IPS-18c (cell line): Measurements from ENCODE around the gene MOXD1.
"Not testable (repeated sequence)": the region's sequence is repeated elsewhere in the genome, so short reads cannot be mapped to it uniquely, and the experiment has no call there.

Source experiments
- H3K4me3 ChIP-seq: 2 replicates; pipeline ENCODE4 v1.7.0; 2013; ENCODE audit warnings: low read depth, mild to moderate bottlenecking, low read length, moderate library complexity; ENCODE audit not compliant: insufficient read depth
- H3K9me3 ChIP-seq: one replicate; pipeline ENCODE4 v1.6.1; 2013; ENCODE audit warnings: mild to moderate bottlenecking, low read length, moderate library complexity; ENCODE audit not compliant: control insufficient read depth, insufficient read depth

MOXD1 gene

DNA sequence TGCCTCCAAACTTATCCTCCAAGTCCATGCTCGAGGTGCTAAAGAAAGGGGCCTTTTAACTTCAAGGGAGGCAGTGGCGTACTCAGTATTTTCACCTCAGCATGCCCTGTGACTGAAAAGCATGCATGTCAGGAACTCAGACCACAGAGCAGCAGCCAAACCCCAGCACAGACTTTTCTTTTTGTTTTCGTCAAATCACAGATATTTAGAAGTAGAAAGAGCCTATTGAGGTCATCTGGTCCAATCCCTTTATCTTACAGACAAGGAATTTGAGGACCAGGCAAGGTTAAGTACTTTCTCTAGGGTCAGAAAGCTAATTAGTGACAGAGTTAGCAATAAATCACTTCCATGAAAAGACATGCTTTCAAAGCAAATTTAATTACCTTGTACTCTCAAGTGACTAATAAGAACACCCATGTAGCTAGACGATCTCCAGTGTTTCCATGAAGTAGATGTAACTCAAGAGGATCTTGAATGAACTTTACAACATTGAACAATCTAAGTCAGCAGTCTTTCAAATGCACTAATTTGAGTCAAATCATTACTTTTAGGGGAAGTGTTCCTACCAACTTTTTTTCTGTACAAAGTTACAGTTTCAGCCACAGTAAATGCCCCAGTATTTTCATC lies 35.9 kb downstream of the MOXD1 start:
- Histone ChIP-seq H3K4me3 (no peak overlapping the region), H3K9me3 (no peaks in the 10 kb centered on the region)

DNA sequence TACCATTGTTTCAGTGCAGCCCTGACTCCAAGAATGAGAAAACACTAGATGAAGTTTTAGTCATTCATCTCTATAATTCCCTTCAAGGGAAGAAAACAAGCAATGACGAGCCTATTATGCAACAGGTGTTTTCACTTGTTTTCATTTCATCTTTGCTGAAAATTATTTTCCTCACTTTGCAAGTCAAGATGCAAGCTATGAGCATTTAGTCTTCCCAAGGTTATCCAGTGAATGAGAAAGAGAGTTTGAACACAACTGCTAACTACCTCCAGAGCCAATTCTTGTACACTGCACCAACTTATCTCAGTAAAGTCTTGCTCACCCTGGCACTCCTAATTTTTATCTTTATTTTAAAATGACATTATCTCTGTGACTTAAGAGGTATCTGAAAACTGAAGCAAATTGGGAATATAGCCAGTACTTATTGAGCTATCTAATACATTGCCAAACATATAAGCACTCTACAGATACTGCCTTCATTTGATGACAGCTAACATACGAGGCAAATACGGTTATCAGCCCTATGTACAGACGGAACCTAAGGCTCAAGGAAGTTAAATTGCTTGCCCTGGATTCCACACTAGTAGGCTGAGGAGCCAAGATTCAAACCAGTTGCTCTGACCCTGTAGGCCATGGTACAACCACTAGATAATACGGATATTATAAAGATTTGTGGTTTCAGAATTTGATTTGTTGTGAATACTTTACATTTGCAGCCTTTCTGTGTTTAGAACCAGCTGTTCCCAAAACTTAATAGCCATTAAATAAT lies 36.8 kb downstream of the MOXD1 start:
- no peaks in the 10 kb centered on the region for H3K9me3 ChIP-seq
- H3K4me3 ChIP-seq: no peak overlapping the region

DNA sequence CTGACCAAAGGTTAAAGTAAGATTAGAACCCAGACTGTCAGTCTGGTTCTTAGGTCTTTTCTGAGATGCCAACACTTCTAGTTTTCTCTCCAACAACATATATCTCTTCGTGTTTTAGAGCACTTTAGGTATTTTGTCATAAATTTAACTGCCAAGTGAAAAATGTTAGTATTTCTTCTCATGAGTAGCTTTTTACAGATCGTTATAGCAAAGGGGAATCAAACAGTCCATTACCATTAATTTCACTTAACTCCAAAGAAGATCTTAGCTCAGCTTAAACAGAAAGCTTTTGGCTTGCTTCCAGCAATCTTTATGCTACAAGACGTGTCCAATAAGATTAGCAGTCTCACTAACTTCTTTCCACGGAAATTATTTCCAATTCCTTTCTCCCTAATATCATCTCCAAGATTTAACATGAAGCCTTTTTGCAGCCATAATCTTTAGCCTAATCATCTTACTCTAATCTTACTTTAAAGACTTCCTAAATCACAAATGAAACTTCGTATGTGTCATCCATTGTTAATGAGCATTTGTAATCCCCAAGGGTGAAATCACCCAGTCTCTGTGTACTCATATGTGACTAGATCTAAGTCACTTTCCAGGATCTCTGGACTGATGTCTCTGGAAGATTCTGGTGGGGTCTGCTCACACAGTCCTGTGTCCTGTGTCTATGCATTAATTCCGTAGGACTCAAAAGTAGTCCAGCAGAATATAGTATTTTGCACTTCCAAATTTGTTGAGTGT lies 38.7 kb downstream of the MOXD1 start:
- no peaks in the 10 kb centered on the region for H3K9me3 ChIP-seq
- no peak overlapping the region for H3K4me3 ChIP-seq

DNA sequence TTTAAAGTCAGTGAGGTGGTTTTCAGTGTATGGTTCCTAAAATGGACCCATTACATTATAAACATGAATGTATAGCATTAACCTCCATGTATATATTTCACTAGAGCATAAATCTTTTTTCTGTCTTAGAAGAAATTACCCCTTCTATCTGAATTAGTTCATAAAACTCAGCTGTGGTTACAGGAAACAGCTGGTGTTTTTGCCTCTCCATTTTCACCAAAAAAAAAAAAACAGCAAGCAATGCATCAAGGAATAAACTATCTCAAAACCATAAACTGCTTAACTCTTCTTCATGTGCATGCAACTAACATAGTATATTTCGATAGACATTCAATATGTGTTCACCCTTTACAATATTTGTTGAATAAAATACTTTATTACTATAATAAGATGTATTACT lies 40.2 kb downstream of the MOXD1 start:
- H3K4me3 ChIP-seq: no peak overlapping the region
- no peaks in the 10 kb centered on the region for H3K9me3 ChIP-seq

DNA sequence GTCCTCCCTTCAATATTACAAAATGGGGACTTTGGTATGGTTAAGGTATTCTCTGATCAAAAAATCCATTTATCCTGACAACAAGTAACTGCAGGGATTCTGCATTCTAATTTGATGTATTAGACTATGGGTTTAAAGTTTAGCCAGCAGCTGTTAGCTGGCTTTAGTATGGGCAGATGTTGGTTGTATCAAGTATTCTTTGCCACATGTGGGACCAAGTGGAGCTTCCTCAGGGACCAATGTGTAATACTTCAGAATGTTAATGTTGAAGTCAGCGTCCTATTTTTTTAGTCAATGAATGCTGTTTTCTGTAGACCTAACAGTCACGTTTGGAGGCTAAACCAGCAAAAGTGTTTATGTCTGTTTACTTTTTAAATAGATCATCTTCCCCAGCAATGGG lies 41.4 kb downstream of the MOXD1 start:
- H3K9me3 ChIP-seq: peaks cover under 1% of the 10 kb centered on the region
- no peak overlapping the region for H3K4me3 ChIP-seq

DNA sequence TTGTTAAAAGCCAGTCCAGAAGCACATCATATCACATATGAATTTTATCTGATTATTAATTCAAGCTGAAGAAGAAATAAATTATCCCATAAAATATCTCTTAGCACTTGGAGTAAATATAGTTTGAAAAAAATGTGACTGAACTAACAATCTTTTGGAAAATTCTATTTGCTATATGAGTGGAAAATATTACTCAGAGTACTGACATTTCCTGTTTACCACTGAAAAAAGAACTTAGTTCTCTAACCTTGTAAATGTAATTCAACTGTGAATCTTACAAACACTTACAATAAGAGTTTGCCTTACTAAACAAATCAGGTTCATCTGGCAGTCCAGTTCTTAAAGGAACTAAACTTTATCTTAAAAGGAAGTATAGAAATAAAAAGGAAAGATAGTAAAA lies 44.2 kb downstream of the MOXD1 start:
- Histone ChIP-seq H3K4me3 (no peak overlapping the region), H3K9me3 (peaks cover 5% of the 10 kb centered on the region)

DNA sequence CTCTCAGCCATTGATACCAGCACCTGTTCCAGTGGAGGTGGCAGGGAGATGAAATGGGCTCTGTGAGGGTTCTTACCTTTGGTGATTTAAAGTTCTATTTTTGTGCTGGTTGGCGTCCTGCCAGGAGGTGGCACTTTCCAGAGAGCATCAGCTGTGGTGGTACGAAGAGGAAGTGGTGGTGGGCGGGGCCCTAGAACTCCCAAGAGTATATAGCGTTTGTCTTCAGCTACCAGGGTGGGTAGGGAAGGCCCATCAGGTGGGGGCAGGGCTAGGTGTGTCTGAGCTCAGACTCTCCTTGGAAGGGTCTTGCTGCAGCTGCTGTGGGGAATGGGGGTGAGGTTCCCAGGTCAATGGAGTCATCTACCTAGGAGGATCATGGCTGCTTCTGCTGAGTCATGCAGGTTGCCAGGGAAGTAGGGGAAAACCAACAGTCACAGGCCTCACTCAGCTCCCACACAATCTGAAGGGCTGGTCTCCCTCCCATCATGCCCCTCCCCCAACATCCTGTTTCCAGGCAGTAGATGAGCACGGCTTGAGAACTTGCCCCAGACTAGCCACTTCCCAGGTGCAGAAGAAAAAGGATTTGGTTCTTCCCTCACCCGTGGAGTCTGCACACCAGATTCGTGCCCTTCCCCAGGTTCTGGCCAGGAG lies 46.6 kb downstream of the MOXD1 start:
- H3K9me3 ChIP-seq: peaks cover 5% of the 10 kb centered on the region
- H3K4me3 ChIP-seq: no peak overlapping the region

DNA sequence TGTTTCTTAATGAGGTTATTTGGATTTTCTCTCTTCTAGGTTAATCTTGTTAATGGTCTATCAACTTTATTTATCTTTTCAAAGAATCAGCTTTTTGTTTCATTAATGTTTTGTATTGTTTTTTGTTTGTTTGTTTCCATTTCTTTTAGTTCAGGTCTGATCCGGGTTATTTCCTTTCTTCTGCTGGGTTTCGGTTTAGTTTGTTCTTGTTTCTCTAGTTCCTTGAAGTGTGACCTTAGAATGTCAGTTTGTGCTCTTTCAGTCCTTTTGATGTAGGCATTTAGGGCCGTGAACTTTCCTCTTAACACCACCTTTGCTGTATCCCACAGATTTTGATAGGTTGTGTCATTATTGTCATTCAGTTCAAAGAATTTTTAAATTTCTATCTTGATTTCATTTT lies 49.3 kb downstream of the MOXD1 start:
- H3K4me3 ChIP-seq, H3K9me3 ChIP-seq: not testable (repeated sequence)

DNA sequence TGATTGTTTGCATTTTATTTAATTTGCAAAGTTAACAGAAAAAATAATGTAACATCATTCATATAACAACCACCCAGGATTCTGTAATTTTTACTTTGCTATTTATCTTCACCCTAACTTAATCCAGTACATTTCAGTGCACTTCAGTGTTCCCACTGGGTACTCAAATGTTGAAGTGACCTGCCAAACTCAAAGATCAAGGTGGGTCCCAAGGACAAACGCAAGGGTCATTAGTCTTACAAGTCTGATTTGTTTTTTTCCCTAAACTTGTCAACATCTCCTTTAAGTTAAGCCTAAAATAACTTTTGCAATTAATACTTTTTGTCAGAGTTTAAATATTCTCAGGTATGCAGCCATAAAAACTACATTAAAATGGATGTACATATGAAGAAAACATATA lies 53.0 kb downstream of the MOXD1 start:
- Histone ChIP-seq H3K9me3 (no peaks in the 10 kb centered on the region), H3K4me3 (no peak overlapping the region)

DNA sequence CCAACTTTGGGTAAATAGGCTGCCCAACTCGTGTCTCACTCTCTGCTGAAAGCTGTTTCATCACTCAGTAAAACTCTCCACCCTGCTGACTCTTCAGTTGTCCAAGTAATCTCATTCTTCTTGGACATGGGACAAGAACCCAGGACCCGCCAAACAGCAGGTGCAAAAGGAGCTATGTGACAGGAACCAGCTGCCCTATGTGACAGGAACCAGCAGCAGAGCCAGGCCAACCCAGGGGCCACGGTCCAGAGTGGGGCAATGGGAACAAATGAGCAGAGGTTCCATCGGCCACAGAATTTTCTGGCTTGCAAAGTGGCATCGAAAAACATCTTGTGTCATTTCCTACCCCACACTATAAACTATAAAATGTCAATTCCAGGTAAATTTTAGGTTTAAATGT lies 56.5 kb downstream of the MOXD1 start:
- Histone ChIP-seq H3K9me3 (no peaks in the 10 kb centered on the region), H3K4me3 (no peak overlapping the region)

DNA sequence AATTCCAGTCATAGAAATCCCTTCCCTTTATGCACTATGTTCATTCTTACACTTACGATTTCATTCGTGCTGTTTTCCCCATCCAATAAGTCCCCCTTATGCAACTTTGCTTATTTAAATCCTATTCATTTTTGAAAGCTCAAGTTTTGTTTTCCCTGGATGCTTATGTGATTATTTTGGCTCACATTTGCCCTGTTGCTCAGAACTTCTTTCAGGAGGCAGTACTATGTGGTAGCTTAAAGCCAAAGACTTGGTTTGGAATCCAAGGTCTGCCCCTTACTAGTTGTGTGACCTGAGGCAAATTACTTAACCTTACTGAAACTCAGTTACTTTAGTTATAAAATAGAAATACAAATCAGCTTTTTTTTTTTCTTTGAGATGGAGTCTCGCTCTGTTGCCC lies 59.6 kb downstream of the MOXD1 start:
- no peaks in the 10 kb centered on the region for H3K9me3 ChIP-seq
- H3K4me3 ChIP-seq: no peak overlapping the region

DNA sequence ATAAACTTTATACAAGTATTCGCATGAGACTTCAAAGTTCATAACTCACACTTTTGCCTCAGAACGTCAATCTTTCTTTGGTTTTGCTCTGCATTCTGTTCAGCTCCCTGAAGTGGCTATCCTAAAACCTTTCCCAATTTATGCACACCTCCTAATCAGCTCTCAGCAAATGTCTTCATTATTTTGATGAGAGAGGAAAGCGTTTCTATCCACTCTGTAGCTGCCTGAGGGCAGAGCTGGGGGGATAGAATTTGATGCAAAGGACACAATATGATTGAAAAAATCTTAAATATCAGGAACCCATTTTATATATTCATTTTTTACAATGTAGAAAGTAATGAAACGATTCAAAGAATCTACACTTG lies 66.8 kb downstream of the MOXD1 start:
- H3K4me3 ChIP-seq: no peak overlapping the region
- H3K9me3 ChIP-seq: no peaks in the 10 kb centered on the region

DNA sequence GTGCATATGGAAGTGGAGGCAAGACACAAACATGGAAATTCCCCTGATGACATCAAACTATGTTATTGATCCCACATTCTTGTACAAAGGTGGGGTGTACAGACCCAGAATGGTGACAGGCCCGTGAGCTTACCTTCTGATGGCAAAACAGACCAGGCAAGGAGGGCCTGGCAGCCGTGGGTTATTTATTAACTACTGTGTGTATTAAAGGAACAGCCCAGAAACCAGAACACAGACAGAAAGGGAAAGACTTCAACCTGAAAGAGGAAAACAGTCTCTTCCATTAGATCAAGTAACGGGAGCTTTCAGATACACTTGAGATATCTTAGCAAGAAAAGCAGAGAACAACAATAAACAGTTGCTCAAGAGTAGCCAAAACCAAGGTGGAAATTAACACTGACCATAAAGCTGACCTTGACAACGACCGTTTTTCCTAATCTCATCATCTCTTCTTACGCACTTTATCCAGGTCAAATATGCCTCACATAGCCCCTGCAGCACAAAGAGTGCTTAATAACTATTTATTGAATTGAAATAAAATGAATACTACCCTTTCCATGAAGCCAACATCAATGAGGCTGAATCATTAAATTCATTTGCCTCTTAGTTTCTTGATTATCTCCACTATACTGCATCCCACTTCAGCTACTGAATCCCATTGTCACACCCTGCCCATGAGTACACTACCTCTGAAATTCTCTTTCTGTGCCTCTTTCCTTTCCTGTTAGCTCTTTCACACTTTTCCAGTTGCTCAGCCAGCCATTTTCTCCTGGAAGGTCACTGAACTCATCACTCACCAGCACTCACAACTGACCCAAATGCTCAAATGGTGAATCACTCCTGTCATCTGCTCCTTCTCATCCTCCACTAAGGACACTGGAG lies 67.4 kb downstream of the MOXD1 start:
- Histone ChIP-seq H3K4me3 (no peak overlapping the region), H3K9me3 (no peaks in the 10 kb centered on the region)

DNA sequence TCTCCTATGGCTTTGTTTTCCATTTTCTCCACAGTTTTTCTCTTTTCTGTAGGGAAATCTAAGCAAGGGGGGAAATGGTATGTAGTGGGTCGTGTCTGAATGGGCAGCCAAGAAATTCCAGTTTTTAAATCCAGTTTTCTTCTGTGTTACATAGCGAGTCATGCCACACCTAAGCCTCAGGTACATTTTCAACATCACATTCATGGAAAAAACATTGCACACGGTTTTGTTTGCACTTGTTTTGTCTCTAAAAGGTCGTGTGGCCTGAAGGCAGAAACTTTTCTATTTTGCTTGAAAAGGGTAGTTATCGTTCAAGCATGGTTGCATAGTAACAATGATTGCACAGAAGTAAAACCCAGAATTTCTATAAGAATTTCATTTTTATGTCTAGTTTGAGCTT lies 70.5 kb downstream of the MOXD1 start:
- Histone ChIP-seq H3K9me3 (no peaks in the 10 kb centered on the region), H3K4me3 (no peak overlapping the region)

DNA sequence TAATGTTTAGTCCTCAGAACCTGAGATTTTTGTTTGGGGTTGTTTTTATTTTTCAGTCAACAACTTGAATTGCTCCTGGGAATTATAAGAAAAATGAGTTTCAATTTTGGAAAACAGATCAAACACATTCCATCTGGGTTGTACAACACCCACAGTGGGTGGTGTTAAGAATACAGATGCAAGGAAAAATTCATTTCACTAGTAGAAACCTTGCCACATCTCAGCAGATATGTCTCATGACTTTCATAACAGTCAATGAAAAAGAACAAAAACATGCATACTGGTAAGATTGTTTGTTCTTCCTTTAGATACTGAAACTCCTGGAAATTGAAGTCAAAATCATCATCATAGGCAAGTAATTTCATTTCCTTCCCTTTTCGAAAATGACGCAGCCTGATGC lies 78.9 kb downstream of the MOXD1 start:
- Histone ChIP-seq H3K9me3 (no peaks in the 10 kb centered on the region), H3K4me3 (no peak overlapping the region)

DNA sequence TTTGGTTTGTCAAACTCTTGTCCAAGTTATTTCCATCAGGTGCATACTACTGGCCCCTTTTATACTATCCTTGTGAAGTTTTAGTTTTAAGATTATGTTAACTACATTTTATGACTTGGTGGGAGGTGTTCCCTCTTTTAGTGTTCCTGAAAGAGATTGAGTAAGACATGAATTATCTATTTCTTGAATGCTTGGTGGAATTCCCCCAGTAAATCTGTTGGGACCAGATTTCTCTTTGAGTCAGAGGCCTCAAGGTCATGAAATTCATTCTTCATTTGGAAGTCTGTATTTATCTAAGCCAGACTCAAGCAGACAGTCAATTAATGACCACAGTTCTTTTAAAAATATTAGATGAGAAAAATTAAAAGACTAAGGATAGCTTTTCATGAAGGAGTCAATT lies 81.3 kb downstream of the MOXD1 start:
- Histone ChIP-seq H3K9me3 (no peaks in the 10 kb centered on the region), H3K4me3 (no peak overlapping the region)

DNA sequence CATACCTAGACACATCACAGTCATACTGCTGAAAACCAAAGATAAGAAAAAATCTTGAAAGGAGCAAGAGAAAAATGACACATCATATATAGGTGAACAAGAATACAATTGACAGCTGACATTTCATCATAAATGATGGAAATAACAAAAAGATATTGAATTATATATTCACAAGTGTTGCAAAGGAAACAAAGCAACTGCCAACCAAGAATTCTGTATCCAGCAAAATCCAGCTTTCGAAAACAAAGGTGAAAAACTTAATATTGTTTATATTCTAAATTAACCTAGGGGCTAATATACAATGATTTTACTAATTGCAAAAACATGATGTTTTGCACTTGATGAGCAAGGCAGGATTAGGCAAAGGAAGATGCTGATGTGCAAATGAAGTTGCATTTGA lies 84.3 kb downstream of the MOXD1 start:
- Histone ChIP-seq H3K9me3 (no peaks in the 10 kb centered on the region), H3K4me3 (no peak overlapping the region)
